Mucosa of descending colon (tissue), 3 donors: ENCODE data around the gene C9orf85. TPM values are rescaled to one million over a fixed set of nuclear protein-coding genes. Genes with fewer than 3 reads are reported as not detected.
A peak's percentile ranks its signal among the peaks of the same experiment; 100 is the strongest.
"Not testable (repeated sequence)": the region's sequence is repeated elsewhere in the genome, so short reads cannot be mapped to it uniquely, and the experiment has no call there.

Experiments used
- ATAC-seq: fragments of 200-7000 bp; cut with Tn5 transposase; one replicate; pipeline ENCODE4 v1.9.1; 2020; ENCODE audit warnings: mild to moderate bottlenecking, moderate library complexity
- DNase-seq, 3 donors: peaks; one replicate each; pipeline ENCODE4 v3.0.0-alpha.2; 2020
- H3K36me3 ChIP-seq: fragments of 200-600 bp; one replicate; pipeline ENCODE4 v1.8.0; 2021; ENCODE audit warnings: low read depth, mild to moderate bottlenecking
- H3K4me1 ChIP-seq: fragments of 200-600 bp; one replicate; pipeline ENCODE4 v1.8.0; 2021; ENCODE audit warnings: low read depth, mild to moderate bottlenecking
- H3K4me3 ChIP-seq: fragments of 200-600 bp; one replicate; pipeline ENCODE4 v1.8.0; 2021; ENCODE audit warnings: mild to moderate bottlenecking
- H3K9me3 ChIP-seq: fragments of 200-600 bp; one replicate; pipeline ENCODE4 v1.8.0; 2021; ENCODE audit warnings: mild to moderate bottlenecking
- CTCF ChIP-seq: fragments of 200-600 bp; IDR thresholded peaks from one replicate; pipeline ENCODE4 v1.8.0; 2022; ENCODE audit warnings: antibody characterized with exemption, mild to moderate bottlenecking
- intact Hi-C, 2 donors: fragments of 100-400 bp; cut with DNase I in 1 of 2; cut with micrococcal nuclease in 1 of 2; formaldehyde crosslinking; loops; one replicate each; pipeline versions ENCODE4 v1.11.0 to v1.11.1; 2022; cut with DNase I, micrococcal nuclease
- total RNA-seq, 3 donors: library from RNA; stranded (reverse); fragmentation: NEBNext Ultra II Directional in 2 of 3; extraction: Animal tissue kit (Norgen Biotek cat#: 25700) in 2 of 3; gene quantifications; one replicate each; pipeline versions ENCODE4 v1.2.1 to v1.2.4, GENCODE V29; 2021 to 2023
- donor health status: DM: no; HTN: no; CAD: no; lungs with moderate emphysema.
- donor health status: DM: no; HTN: no; CAD: no.
- donor health status: DM: no; HTN: yes; CAD: no.

C9orf85 gene
- total RNA-seq, 3 donors from 2014 or later, result 12.6 to 17.0 (median 12.8) TPM

DNA sequence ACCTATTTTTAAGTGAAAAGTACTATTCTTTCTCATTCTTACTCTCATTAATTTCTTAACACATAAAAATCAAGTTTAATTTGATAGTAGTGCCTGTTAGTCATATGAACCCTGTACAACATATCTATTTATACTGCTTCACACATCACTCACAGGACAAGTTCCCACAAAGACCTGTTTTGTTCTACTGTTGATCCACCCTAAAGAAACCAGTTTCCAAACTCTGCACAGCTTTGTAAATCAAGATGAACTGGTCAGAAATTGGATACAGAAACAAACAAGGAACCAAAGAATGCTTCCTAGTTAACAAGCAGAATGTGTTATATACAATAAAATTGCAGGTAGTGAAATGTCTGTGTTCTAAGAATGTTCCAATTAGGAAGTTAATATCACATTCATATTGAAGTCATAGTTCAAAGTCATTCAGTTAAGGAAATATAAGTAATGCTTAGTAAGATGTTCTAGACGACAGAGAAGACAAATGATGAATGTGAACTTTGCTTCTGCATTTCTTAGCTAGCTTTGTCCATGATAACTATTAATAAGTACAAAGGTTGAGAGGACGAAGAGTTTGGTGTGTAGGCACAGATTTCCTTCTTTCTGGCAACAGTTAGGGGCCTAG is 33.4 kb downstream of the C9orf85 start:
- Histone ChIP-seq H3K4me1 (no peaks in the 10 kb centered on the region), H3K9me3 (no peaks in the 10 kb centered on the region), H3K36me3 (no peaks in the 10 kb centered on the region), H3K4me3 (no peak overlapping the region)
- DNase-seq (no peak), ATAC-seq (peak; percentile 73)
- no peak for TF ChIP-seq CTCF
- intact Hi-C loops, result no loop called here

- H3K36me3 ChIP-seq, H3K9me3 ChIP-seq, H3K4me3 ChIP-seq, DNase-seq, H3K4me1 ChIP-seq, intact Hi-C loops, ATAC-seq: not testable (repeated sequence)
These were observed 43.2 kb downstream of the C9orf85 start for GRCh38 chr9:71954652-71955051.

DNA sequence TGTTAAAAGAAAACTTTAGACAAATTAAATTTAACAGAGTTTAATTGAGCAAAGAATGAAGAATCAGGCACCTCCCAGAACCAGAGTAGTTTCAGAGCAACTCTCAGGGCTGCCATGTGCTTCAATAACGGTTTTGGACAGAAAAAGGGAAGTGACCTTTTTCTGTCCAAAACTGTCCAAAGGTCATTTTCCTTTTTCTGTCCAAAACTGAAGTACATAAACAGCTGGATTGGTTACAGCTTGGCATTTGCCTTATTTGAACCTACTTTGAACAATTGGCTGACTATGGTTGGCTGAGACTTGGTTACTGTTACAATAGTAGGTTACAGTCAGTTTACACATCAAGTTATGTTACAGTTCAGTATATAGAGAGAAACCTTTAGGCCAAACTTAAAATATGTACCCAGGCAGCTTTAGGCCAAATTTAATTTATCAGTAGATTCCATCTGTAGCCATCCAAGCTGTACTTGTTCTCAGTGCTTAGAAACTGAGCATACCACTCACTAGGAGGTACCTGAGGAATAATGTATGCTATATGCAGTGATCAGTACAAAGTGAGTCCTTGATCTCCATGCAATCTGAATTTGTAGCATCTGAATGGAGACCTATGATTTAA is 44.0 kb downstream of the C9orf85 start:
- Histone ChIP-seq H3K4me1 (no peaks in the 10 kb centered on the region), H3K36me3 (no peaks in the 10 kb centered on the region), H3K4me3 (no peak overlapping the region), H3K9me3 (no peaks in the 10 kb centered on the region)
- ATAC-seq, result no peak
- no peak for DNase-seq
- intact Hi-C loops, result no loop called here
- TF ChIP-seq CTCF, result no peak

DNA sequence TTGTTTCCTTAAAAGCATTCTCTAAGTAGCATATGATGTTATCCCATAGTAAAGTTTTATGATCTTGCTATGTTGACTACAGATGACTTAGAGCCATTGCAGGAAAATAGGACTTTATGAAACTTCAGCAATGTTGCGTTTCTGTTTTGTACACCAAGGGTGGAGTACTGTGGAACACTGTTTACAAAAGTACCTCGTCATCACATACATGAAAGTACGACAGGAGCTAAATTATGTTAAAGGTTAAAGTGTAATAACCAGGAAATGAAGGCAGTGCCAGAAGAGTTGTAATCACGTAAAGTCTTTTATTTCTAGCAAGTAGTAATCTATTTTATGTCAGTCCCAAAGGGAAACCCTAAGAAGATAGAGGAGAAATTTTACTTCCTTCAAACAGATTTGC is 50.9 kb downstream of the C9orf85 start:
- Histone ChIP-seq H3K36me3 (no peaks in the 10 kb centered on the region), H3K4me3 (no peak overlapping the region), H3K4me1 (peaks cover 7% of the 10 kb centered on the region), H3K9me3 (no peaks in the 10 kb centered on the region)
- peak; percentile 96 for ATAC-seq
- no peak for TF ChIP-seq CTCF
- peak in 1 of 3 donors; percentile 53 for DNase-seq
- intact Hi-C loops, result no loop called here

GRCh38 chr9:71963471-71963996 is 52.1 kb downstream of the C9orf85 start:
- H3K9me3 ChIP-seq, H3K4me3 ChIP-seq, H3K4me1 ChIP-seq, ATAC-seq, H3K36me3 ChIP-seq, intact Hi-C loops: not testable (repeated sequence)
- peak in 1 of 3 donors; percentile 44 for DNase-seq

DNA sequence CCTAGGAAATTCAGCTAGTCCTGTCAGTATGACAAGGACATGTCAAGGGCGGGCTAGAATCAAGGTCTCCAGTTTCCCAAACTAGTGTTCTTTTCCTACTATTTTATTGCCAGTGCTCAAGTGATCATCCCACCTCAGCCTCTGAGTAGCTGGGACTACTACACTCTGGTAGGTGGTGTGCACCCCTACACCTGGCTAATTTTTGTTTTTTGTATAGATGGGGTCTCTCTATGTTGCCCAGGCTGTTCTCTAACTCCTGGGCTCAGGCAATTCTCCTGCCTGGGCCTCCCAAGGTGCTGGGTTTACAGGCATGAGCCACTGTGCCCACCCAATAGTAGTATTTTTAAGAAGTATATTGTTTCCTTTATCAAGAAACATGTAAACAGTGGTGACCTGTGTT is 54.0 kb downstream of the C9orf85 start:
- H3K4me1 ChIP-seq, result peaks cover 7% of the 10 kb centered on the region
- H3K4me3 ChIP-seq, result no peak overlapping the region
- ATAC-seq (no peak), DNase-seq (no peak)
- H3K9me3 ChIP-seq, result peaks cover 9% of the 10 kb centered on the region
- no peaks in the 10 kb centered on the region for H3K36me3 ChIP-seq
- no peak for TF ChIP-seq CTCF
- intact Hi-C loops, result no loop called here
